ENCODE measurements around the gene KITLG. TPM values are rescaled to one million over a fixed set of nuclear protein-coding genes. Genes with fewer than 3 reads are reported as not detected.

KITLG gene
- total RNA-seq, 2 donors from 2014 or later, result 32.8 to 37.1 TPM

DNA sequence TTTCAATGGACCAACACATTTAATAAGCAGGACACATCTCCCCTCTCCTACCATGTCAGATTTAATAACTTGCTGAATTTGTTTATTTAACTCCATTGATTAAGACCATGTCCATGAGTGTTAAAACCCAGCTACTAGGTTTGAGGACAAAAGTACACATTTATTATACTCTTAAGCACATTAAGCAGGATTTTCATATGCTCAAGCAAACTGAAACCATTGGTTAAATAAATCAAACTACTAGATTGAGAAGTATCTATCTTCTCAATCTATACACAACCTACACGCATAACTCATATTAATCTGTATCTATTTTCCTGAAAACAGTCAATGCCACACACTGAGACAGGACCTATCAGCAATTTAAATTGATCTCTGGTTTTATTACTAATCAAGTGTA is 85.2 kb downstream of the KITLG start:
- no peak overlapping the region for H3K27ac ChIP-seq
- no peaks in the 10 kb centered on the region for H3K9me3 ChIP-seq
- H3K27me3 ChIP-seq, result no peaks in the 10 kb centered on the region
- no peaks in the 10 kb centered on the region for H3K36me3 ChIP-seq
- intact Hi-C loops (cut with DNase I), result no loop called here
- no peak for DNase-seq
- no peak overlapping the region for H3K4me3 ChIP-seq
- no peak for TF ChIP-seq CTCF (IDR thresholded peaks at IDR 0.05)
- H3K9ac ChIP-seq (ENCODE audit: low read depth in 2 of 2, low read length in 2 of 2), result no peak overlapping the region
- H3K4me1 ChIP-seq, result no peaks in the 10 kb centered on the region

GRCh38 chr12:88494520-88494919 is 85.8 kb downstream of the KITLG start:
- Histone ChIP-seq H3K9ac (ENCODE audit: low read depth in 2 of 2, low read length in 2 of 2) (no peak overlapping the region), H3K9me3 (no peaks in the 10 kb centered on the region), H3K27ac (no peak overlapping the region), H3K4me3 (no peak overlapping the region), H3K4me1 (no peaks in the 10 kb centered on the region), H3K27me3 (no peaks in the 10 kb centered on the region), H3K36me3 (no peaks in the 10 kb centered on the region)
- TF ChIP-seq CTCF (IDR thresholded peaks at IDR 0.05), result no peak
- intact Hi-C loops (cut with DNase I), result no loop called here
- no peak for DNase-seq

GRCh38 chr12:88493636-88494035 is 86.6 kb downstream of the KITLG start:
- no peak overlapping the region for H3K4me3 ChIP-seq
- no peak overlapping the region for H3K27ac ChIP-seq
- no peak overlapping the region for H3K9ac ChIP-seq (ENCODE audit: low read depth in 2 of 2, low read length in 2 of 2)
- H3K36me3 ChIP-seq, result no peaks in the 10 kb centered on the region
- TF ChIP-seq CTCF (IDR thresholded peaks at IDR 0.05), result no peak
- no peaks in the 10 kb centered on the region for H3K27me3 ChIP-seq
- H3K9me3 ChIP-seq, result no peaks in the 10 kb centered on the region
- intact Hi-C loops (cut with DNase I), result no loop called here
- no peak for DNase-seq
- H3K4me1 ChIP-seq, result no peaks in the 10 kb centered on the region

DNA sequence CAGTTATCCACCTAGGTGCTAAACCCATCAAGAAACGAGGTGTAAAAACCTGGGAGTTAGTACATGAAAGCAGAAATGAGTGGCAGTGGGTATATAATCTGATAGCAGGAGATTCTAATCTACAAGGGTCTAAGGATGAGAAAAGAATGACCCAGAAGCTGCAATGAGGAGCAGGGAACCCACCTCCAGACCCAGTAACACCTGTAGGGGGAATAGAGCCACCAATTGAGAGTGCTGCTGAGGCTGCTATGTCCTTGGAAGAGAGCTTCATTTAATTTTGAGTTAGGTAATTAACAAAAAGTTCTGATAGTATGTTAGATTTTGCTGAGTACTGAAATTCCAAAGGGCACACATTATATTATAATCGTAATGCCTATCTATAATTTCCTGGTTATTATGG is 89.8 kb downstream of the KITLG start:
- no peak for DNase-seq
- no peaks in the 10 kb centered on the region for H3K4me1 ChIP-seq
- intact Hi-C loops (cut with DNase I), result no loop called here

GRCh38 chr12:88472775-88473174 is 107.5 kb downstream of the KITLG start:
- no peak overlapping the region for H3K4me3 ChIP-seq
- H3K36me3 ChIP-seq, result no peaks in the 10 kb centered on the region
- H3K27ac ChIP-seq, result no peak overlapping the region
- H3K27me3 ChIP-seq, result no peaks in the 10 kb centered on the region
- DNase-seq, result no peak
- intact Hi-C loops (cut with DNase I), result no loop called here
- TF ChIP-seq CTCF (IDR thresholded peaks at IDR 0.05), result no peak
- no peaks in the 10 kb centered on the region for H3K9me3 ChIP-seq
- no peaks in the 10 kb centered on the region for H3K4me1 ChIP-seq
- no peak overlapping the region for H3K9ac ChIP-seq (ENCODE audit: low read depth in 2 of 2, low read length in 2 of 2)

More for the DNA sequence above, 89.8 kb downstream of the KITLG start:
- Histone ChIP-seq H3K4me3 (no peak overlapping the region), H3K27me3 (no peaks in the 10 kb centered on the region), H3K9me3 (no peaks in the 10 kb centered on the region), H3K27ac (no peak overlapping the region), H3K36me3 (no peaks in the 10 kb centered on the region), H3K9ac (ENCODE audit: low read depth in 2 of 2, low read length in 2 of 2) (no peak overlapping the region)
- no peak for TF ChIP-seq CTCF (IDR thresholded peaks at IDR 0.05)

- TF ChIP-seq CTCF (IDR thresholded peaks at IDR 0.05), result no peak
- H3K4me3 ChIP-seq, result no peak overlapping the region
- H3K36me3 ChIP-seq, result no peaks in the 10 kb centered on the region
- no peaks in the 10 kb centered on the region for H3K4me1 ChIP-seq
- no peak for DNase-seq
- intact Hi-C loops (cut with DNase I), result no loop called here
- no peaks in the 10 kb centered on the region for H3K9me3 ChIP-seq
- no peak overlapping the region for H3K9ac ChIP-seq (ENCODE audit: low read depth in 2 of 2, low read length in 2 of 2)
- no peak overlapping the region for H3K27ac ChIP-seq
- H3K27me3 ChIP-seq, result no peaks in the 10 kb centered on the region
Measured at GRCh38 chr12:88472248-88472647, 108.0 kb downstream of the KITLG start.
